ENCODE data around the gene SOBP.
"Not testable (repeated sequence)": the region's sequence is repeated elsewhere in the genome, so short reads cannot be mapped to it uniquely, and the experiment has no call there.

SOBP gene

GRCh38 chr6:107524626-107525025, 34.7 kb downstream of the SOBP start:
- no peak for DNase-seq

DNA sequence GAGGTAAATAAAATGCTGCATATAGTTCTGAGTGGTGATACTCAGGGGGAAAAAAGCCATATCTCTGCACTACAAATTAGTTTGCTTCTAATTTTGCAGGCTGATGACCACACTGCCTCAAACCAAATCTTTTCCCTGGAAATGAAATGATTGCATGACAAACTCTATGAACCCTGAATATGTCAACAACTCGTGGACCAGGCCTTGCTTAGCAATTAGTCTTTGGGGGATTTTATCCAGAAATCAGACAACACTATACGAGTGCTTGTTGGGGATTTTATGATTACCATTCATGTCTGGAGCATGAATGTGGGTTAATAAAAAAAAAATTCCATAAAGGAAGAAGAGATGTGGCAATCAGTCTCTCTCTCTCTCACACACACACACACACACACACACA, 42.0 kb downstream of the SOBP start:
- no peak for DNase-seq

GRCh38 chr6:107532706-107533105, 42.8 kb downstream of the SOBP start:
- DNase-seq: no peak

GRCh38 chr6:107533415-107534059, 43.6 kb downstream of the SOBP start:
- DNase-seq: no peak

DNA sequence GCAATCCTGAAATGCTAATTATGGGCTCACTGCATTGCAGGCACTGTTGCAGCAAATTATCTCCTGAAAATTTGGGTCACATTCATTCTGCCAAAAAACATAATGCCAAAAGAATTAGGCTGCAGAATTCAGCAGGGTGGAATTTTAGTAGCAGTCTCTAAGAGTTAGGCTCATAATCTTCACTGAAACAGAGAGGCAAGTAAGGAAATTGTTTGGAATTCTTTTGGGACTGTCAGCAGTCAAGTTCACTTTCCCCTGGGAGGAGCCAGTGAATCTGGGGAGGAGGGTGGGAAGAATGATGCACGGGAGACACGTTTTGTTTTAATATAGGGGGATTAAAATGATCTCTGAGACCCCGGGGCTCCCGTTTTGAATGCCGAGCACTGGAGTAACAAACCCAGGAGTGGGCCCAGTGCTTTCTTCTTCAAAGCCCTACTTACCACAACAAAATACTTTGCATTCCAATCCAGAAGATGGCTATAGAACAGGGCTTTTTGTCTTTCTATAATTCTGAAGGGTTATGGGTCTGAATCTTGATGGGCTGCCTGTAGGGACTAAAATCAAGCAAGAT, 44.7 kb downstream of the SOBP start:
- DNase-seq: no peak

DNA sequence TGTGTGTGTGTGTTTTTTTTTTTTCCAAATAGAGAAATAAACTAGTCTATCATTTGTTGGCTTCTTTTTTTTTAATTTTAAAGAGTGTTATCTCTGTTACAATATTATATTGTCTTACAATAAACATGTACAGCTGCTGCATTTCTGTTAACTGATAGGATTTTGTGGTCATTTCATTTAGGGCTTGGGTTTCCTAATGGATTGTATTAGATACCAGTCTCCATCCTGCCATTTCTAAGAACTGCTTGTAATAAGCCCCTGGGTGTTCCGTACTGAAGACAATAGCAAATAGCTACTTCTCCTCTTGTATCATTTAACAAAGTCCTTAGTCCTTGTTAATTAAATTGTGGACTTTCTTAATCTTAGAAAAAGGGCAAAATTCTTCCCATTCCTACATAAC, 45.7 kb downstream of the SOBP start:
- no peak for DNase-seq

GRCh38 chr6:107536180-107536961, 46.5 kb downstream of the SOBP start:
- no peak for DNase-seq

- no peak for DNase-seq
These were observed 47.6 kb downstream of the SOBP start for GRCh38 chr6:107537559-107537958.

- no peak for DNase-seq
These were observed 49.0 kb downstream of the SOBP start for GRCh38 chr6:107538856-107539387.

DNA sequence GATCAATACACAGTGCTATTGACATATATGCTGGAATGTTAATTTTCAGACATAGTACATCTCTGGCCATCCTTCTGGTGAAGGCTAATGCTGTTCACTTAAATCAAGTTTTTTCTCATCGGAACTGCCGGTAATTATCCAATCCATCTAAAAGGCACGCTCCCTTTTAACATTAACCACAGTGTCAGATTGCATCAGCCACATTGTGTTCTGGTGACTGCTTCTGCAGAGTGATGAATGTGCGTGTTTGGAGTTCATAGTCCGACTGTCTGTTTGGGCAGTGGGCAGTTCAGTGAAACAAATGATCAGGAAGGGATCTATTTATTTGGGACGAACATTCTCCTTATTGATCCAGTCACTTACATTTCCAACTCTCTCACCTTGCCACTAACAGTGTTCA, 49.5 kb downstream of the SOBP start:
- DNase-seq: no peak

- DNase-seq: no peak
These were observed 50.0 kb downstream of the SOBP start for GRCh38 chr6:107539849-107540464.

DNA sequence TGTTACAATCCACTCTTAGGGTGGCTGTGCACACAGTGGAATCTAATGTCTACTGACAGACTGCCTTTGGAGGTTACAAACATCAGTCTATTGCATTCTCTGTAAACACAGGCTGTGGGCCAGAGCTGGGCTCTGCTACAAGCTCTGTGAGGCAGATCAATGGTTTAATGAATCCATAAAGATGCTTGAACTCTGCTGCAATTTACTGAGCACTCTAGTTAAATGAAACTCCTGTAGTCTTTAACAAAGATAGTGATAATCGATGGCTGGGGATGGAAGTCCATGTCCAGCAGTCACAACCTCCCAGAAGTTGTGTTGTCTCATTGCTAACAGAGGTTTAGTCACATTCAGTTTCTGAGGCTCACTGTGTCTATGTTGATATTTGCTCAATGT, 50.5 kb downstream of the SOBP start:
- DNase-seq: no peak

GRCh38 chr6:107542192-107542668, 52.3 kb downstream of the SOBP start:
- no peak for DNase-seq

GRCh38 chr6:107543088-107543487, 53.2 kb downstream of the SOBP start:
- DNase-seq: no peak

DNA sequence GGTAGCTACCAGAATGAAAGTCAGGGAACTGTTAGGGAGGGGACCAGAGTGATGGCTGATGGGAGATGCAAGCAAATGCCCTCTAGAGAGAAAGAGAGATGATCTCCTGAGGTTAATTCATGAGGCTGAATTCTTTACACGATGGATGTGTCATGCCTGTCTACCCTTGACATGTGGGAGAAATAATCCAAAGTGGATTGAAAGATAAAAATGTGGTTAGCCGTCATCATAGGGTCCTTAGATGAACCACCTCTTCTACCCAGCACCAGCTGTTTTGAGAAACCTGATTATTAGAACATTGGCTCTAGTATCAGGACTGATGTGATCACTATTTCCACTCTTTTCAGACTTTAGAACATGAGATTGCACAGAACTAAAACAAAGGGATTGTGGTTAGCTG, 53.6 kb downstream of the SOBP start:
- DNase-seq: no peak

GRCh38 chr6:107545763-107546162, 55.8 kb downstream of the SOBP start:
- DNase-seq: no peak

- no peak for DNase-seq
These were observed 57.0 kb downstream of the SOBP start for GRCh38 chr6:107546691-107547450.

- DNase-seq: no peak
These were observed 57.5 kb downstream of the SOBP start for GRCh38 chr6:107547451-107547840.

- no peak for DNase-seq
These were observed 60.4 kb downstream of the SOBP start for GRCh38 chr6:107550241-107550840.

- DNase-seq: no peak
These were observed 61.0 kb downstream of the SOBP start for GRCh38 chr6:107550906-107551305.

DNA sequence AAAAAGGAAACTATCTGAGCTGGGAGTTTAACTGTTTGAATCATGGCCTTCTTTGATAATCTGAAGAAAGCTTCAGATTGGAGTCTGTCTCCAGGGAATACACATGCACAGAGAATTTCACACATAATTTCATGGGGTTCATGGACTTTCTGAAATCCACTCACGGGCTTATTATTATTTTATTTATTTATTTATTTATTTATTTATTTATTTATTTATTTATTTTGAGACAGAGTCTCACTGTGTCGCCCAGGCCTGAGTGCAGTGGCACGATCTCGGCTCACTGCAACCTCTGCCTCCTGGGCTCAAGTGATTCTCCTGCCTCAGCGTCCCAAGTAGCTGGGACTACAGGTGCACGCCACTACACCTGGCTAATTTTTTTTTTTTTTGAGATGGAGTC, 63.2 kb downstream of the SOBP start:
- not testable (repeated sequence) for DNase-seq

DNA sequence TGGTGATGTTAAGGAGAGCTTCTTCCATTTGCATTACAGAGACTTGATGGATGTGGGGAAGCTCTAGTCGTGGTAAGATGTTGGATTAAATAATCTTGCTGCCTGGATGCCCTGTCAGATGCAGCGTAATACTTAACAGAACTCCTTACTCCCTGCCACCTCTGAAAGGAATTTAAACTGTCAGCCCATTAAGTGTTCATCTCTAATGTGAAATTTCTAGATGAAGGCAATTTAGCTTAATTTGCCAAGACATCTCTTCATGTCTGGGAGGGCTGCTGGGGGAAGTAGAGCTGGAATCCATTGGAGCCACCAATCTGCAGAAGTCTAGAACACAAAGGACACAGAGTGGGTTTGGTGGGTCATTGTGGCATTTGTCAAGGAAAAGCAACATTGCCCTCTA, 64.4 kb downstream of the SOBP start:
- no peak for DNase-seq
